Type B pancreatic cell (in vitro differentiated cells): ENCODE data around the gene ECT2L. TPM values are rescaled to one million over a fixed set of nuclear protein-coding genes. Genes with fewer than 3 reads are reported as not detected.

ENCODE experiments used
- DNase-seq: peaks from one replicate; pipeline ENCODE4 v3.0.0; 2021; ENCODE audit warnings: mixed read lengths; ENCODE audit not compliant: unreplicated experiment; ENCODE audit errors: extremely low spot score
- H3K27ac Mint-ChIP-seq: 2 replicates; pipeline ENCODE4 v1.8.0; 2021; ENCODE audit warnings: mild to moderate bottlenecking, mixed read lengths
- H3K27me3 Mint-ChIP-seq: 2 replicates; pipeline ENCODE4 v1.8.0; 2021; ENCODE audit warnings: mixed read lengths
- H3K36me3 Mint-ChIP-seq: 2 replicates; pipeline ENCODE4 v1.8.0; 2021; ENCODE audit warnings: mixed read lengths
- H3K4me1 Mint-ChIP-seq: one replicate; pipeline ENCODE4 v1.8.0; 2021; ENCODE audit warnings: mixed read lengths; ENCODE audit not compliant: unreplicated experiment
- H3K4me3 Mint-ChIP-seq: 2 replicates; pipeline ENCODE4 v1.8.0; 2021; ENCODE audit warnings: mild to moderate bottlenecking, mixed read lengths
- H3K9me3 Mint-ChIP-seq: 2 replicates; pipeline ENCODE4 v1.8.0; 2021; ENCODE audit warnings: mixed read lengths
- total RNA-seq: library from RNA; stranded (reverse); gene quantifications from 2 replicates; pipeline ENCODE4 v1.2.1, GENCODE V29; 2021; ENCODE audit warnings: low replicate concordance
- TF ChIP-seq, protein P1 (sequence below): fragments of 200-600 bp; sonication (generic); conservative IDR thresholded peaks from 2 replicates; pipeline ENCODE4 v1.5.0; 2021; ENCODE audit warnings: antibody characterized with exemption, mild to moderate bottlenecking

Gene ECT2L
- total RNA-seq, 1 donor from 2014 or later: 0.07 TPM

DNA sequence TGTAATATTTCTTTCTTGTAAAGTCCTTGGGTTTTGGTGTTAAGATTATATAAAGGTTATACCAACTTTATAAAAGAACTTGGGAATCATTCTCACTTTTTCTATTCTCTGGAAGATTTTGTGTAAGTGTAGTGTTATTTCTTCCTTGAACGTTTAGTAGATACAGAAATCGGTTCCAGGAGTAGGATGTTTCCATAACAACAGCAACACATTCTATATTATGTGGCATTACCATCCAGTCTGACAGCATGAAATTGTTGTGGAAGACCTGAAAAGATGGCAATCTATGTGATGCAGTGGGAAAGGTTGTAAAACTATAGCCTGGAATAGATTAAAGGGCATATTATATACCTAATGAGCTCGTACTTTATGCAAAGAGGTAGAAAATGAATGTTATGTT lies 13.8 kb downstream of the ECT2L start:
- TF ChIP-seq, protein P1, sequence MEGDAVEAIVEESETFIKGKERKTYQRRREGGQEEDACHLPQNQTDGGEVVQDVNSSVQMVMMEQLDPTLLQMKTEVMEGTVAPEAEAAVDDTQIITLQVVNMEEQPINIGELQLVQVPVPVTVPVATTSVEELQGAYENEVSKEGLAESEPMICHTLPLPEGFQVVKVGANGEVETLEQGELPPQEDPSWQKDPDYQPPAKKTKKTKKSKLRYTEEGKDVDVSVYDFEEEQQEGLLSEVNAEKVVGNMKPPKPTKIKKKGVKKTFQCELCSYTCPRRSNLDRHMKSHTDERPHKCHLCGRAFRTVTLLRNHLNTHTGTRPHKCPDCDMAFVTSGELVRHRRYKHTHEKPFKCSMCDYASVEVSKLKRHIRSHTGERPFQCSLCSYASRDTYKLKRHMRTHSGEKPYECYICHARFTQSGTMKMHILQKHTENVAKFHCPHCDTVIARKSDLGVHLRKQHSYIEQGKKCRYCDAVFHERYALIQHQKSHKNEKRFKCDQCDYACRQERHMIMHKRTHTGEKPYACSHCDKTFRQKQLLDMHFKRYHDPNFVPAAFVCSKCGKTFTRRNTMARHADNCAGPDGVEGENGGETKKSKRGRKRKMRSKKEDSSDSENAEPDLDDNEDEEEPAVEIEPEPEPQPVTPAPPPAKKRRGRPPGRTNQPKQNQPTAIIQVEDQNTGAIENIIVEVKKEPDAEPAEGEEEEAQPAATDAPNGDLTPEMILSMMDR: no peak

DNA sequence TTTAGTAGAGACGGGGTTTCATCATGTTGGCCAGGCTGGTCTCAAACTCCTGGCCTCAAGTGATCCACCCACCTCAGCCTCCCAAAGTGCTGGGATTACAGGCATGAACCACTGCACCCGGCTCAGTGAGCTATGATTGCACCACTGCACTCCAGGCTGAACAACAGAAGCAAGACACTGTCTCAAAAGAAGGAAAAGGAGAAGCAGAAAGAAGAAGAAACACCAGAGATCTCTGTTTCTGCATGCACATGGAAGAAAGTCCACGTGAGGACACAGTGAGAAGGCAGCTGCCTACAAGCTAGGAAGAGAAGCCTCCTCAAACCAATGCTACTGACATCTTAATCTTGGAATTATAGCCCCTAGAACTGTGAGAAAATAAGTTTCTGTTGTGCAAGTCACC lies 16.0 kb downstream of the ECT2L start:
- H3K27me3 Mint-ChIP-seq: no peaks in the 10 kb centered on the region
- H3K27ac Mint-ChIP-seq: no peak overlapping the region
- TF ChIP-seq, protein P1: no peak
- H3K4me3 Mint-ChIP-seq: no peak overlapping the region
- peaks cover 23% of the 10 kb centered on the region for H3K4me1 Mint-ChIP-seq
- peaks cover 5% of the 10 kb centered on the region for H3K9me3 Mint-ChIP-seq
- H3K36me3 Mint-ChIP-seq: no peaks in the 10 kb centered on the region
- no peak for DNase-seq

More for the DNA sequence above, 13.8 kb downstream of the ECT2L start:
- no peaks in the 10 kb centered on the region for H3K27me3 Mint-ChIP-seq
- peaks cover 13% of the 10 kb centered on the region for H3K4me1 Mint-ChIP-seq
- H3K9me3 Mint-ChIP-seq: no peaks in the 10 kb centered on the region
- H3K4me3 Mint-ChIP-seq: no peak overlapping the region
- H3K27ac Mint-ChIP-seq: no peak overlapping the region
- DNase-seq: no peak
- H3K36me3 Mint-ChIP-seq: no peaks in the 10 kb centered on the region

GRCh38 chr6:138814179-138814834 lies 18.4 kb downstream of the ECT2L start:
- H3K27me3 Mint-ChIP-seq: no peaks in the 10 kb centered on the region
- no peak for DNase-seq
- H3K4me3 Mint-ChIP-seq: no peak overlapping the region
- H3K36me3 Mint-ChIP-seq: no peaks in the 10 kb centered on the region
- H3K9me3 Mint-ChIP-seq: peaks cover 5% of the 10 kb centered on the region
- peak overlapping the region; percentile 91 for H3K27ac Mint-ChIP-seq
- TF ChIP-seq, protein P1: no peak
- peaks cover 34% of the 10 kb centered on the region for H3K4me1 Mint-ChIP-seq

DNA sequence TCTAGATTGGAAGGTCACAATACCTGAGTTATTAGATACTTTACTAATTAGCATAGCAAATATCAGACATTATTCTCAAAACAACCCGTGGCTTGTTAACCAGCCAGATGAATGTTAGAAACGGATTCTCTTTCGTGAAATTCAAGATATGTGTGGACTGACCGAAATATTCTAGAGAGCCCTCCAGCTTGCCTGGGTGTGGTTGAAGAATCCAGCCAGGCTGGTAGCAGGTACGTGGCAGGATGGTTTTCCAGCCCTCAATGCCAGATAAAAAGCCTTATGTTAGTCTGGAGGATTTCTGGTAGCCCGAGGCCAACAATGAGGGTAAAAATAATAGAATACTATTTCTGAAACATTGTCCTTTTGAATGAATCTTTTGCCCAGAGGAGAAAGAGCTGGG lies 19.3 kb downstream of the ECT2L start:
- TF ChIP-seq, protein P1: no peak
- no peak for DNase-seq
- Mint-ChIP-seq H3K27me3 (no peaks in the 10 kb centered on the region), H3K27ac (peak overlapping the region; percentile 91), H3K36me3 (peaks cover 3% of the 10 kb centered on the region), H3K9me3 (peaks cover 5% of the 10 kb centered on the region), H3K4me3 (peak overlapping the region; percentile 34), H3K4me1 (peaks cover 34% of the 10 kb centered on the region)

- Mint-ChIP-seq H3K27me3 (no peaks in the 10 kb centered on the region), H3K4me1 (peaks cover 34% of the 10 kb centered on the region), H3K27ac (peak overlapping the region; percentile 91), H3K4me3 (peak overlapping the region; percentile 64), H3K36me3 (peaks cover 3% of the 10 kb centered on the region), H3K9me3 (peaks cover 5% of the 10 kb centered on the region)
- TF ChIP-seq, protein P1: peak; percentile 85
- DNase-seq: no peak
These were observed 20.1 kb downstream of the ECT2L start for GRCh38 chr6:138815797-138816528.
